Measurements from ENCODE around the gene PSMD10.
A peak's percentile ranks its signal among the peaks of the same experiment; 100 is the strongest.

Gene PSMD10

GRCh38 chrX:108091878-108092291, 543 bp upstream of the PSMD10 start:
- Histone ChIP-seq H3K4me1 (ENCODE audit: control insufficient read depth in 1 of 2, insufficient read depth in 1 of 2, low read depth in 1 of 2, low read length in 1 of 2) (peaks cover 13 to 17% of the 10 kb centered on the region in 2 experiments), H3K27me3 (no peaks in the 10 kb centered on the region), H3K4me3 (ENCODE audit: low read depth in 1 of 2, low read length in 1 of 2) (peak overlapping the region; percentile 70 to 71), H3K36me3 (peaks cover 11% of the 10 kb centered on the region), H3K27ac (peak overlapping the region; percentile 83), H3K9me3 (no peaks in the 10 kb centered on the region)
- TF ChIP-seq CTCF (IDR thresholded peaks at IDR 0.05), result no peak

GRCh38 chrX:108090491-108091263, 665 bp downstream of the PSMD10 start:
- peak overlapping the region; percentile 83 for H3K27ac ChIP-seq
- peaks cover 13 to 17% of the 10 kb centered on the region in 2 experiments for H3K4me1 ChIP-seq (ENCODE audit: control insufficient read depth in 1 of 2, insufficient read depth in 1 of 2, low read depth in 1 of 2, low read length in 1 of 2)
- H3K9me3 ChIP-seq, result no peaks in the 10 kb centered on the region
- no peaks in the 10 kb centered on the region for H3K27me3 ChIP-seq
- no peak for TF ChIP-seq CTCF (IDR thresholded peaks at IDR 0.05)
- peak overlapping the region; percentile 70 to 71 for H3K4me3 ChIP-seq (ENCODE audit: low read depth in 1 of 2, low read length in 1 of 2)
- H3K36me3 ChIP-seq, result peaks cover 16% of the 10 kb centered on the region

- H3K36me3 ChIP-seq, result peaks cover 31% of the 10 kb centered on the region
- no peaks in the 10 kb centered on the region for H3K27me3 ChIP-seq
- no peak overlapping the region for H3K4me3 ChIP-seq (ENCODE audit: low read depth in 1 of 2, low read length in 1 of 2)
- no peak overlapping the region for H3K27ac ChIP-seq
- H3K4me1 ChIP-seq (ENCODE audit: control insufficient read depth in 1 of 2, insufficient read depth in 1 of 2, low read depth in 1 of 2, low read length in 1 of 2), result peaks cover 13 to 17% of the 10 kb centered on the region in 2 experiments
- H3K9me3 ChIP-seq, result no peaks in the 10 kb centered on the region
- no peak for TF ChIP-seq CTCF (IDR thresholded peaks at IDR 0.05)
These were observed 2.8 kb downstream of the PSMD10 start for GRCh38 chrX:108088511-108088910.

- Histone ChIP-seq H3K4me1 (ENCODE audit: control insufficient read depth in 1 of 2, insufficient read depth in 1 of 2, low read depth in 1 of 2, low read length in 1 of 2) (peaks cover 13 to 17% of the 10 kb centered on the region in 2 experiments), H3K27ac (no peak overlapping the region), H3K4me3 (ENCODE audit: low read depth in 1 of 2, low read length in 1 of 2) (no peak overlapping the region), H3K36me3 (peaks cover 31% of the 10 kb centered on the region), H3K9me3 (no peaks in the 10 kb centered on the region), H3K27me3 (no peaks in the 10 kb centered on the region)
- TF ChIP-seq CTCF (IDR thresholded peaks at IDR 0.05), result no peak
These were observed 3.5 kb downstream of the PSMD10 start for GRCh38 chrX:108087792-108088191.

- H3K4me1 ChIP-seq (ENCODE audit: control insufficient read depth in 1 of 2, insufficient read depth in 1 of 2, low read depth in 1 of 2, low read length in 1 of 2), result no peaks in the 10 kb centered on the region
- H3K4me3 ChIP-seq (ENCODE audit: low read depth in 1 of 2, low read length in 1 of 2), result no peak overlapping the region
- no peaks in the 10 kb centered on the region for H3K27me3 ChIP-seq
- no peaks in the 10 kb centered on the region for H3K9me3 ChIP-seq
- no peak for TF ChIP-seq CTCF (IDR thresholded peaks at IDR 0.05)
- H3K36me3 ChIP-seq, result peaks cover 16% of the 10 kb centered on the region
- no peak overlapping the region for H3K27ac ChIP-seq
These were observed 10.2 kb downstream of the PSMD10 start for GRCh38 chrX:108081110-108081509.

Data from neutrophil (primary cell).